ENCODE measurements around the gene XRN2. TPM values are rescaled to one million over a fixed set of nuclear protein-coding genes. Genes with fewer than 3 reads are reported as not detected.

The XRN2 gene
- polyA plus RNA-seq, 3 donors: 53.1 to 111 (median 101) TPM

- no peaks in the 10 kb centered on the region for H4K20me1 ChIP-seq (ENCODE audit: insufficient read depth, low read length)
- H3K36me3 ChIP-seq (replicated peaks in 1 of 2; ENCODE audit: control insufficient read depth in 1 of 2, insufficient read depth in 2 of 2, low read length in 2 of 2): no peaks in the 10 kb centered on the region
- intact Hi-C loops (cut with micrococcal nuclease): no loop called here
- no peaks in the 10 kb centered on the region for H3K79me2 ChIP-seq (ENCODE audit: insufficient read depth, low read length)
- no peak overlapping the region for H2AFZ ChIP-seq (ENCODE audit: insufficient read depth, low read depth, low read length, poor library complexity, severe bottlenecking)
- H3K4me3 ChIP-seq (replicated peaks in 1 of 3; ENCODE audit: low read depth in 2 of 3, low read length in 3 of 3): no peak overlapping the region
- Mint-ChIP-seq H3K27ac (no peak overlapping the region), H3K4me1 (no peaks in the 10 kb centered on the region), H3K4me3 (no peak overlapping the region), H3K36me3 (no peaks in the 10 kb centered on the region), H3K27me3 (ENCODE audit: low read depth in 3 of 3) (peaks cover 3 to 8% (median 6%) of the 10 kb centered on the region in 3 donors), H3K9me3 (peaks cover 0 to 6% (median 3%) of the 10 kb centered on the region in 7 donors)
- no peaks in the 10 kb centered on the region for H3K4me1 ChIP-seq (ENCODE audit: control insufficient read depth in 1 of 2, insufficient read depth in 2 of 2, low read length in 2 of 2)
- WGBS (ENCODE audit: insufficient coverage): no CpG with 5 or more reads among the region's 3 CpGs
- TF ChIP-seq, protein P1, sequence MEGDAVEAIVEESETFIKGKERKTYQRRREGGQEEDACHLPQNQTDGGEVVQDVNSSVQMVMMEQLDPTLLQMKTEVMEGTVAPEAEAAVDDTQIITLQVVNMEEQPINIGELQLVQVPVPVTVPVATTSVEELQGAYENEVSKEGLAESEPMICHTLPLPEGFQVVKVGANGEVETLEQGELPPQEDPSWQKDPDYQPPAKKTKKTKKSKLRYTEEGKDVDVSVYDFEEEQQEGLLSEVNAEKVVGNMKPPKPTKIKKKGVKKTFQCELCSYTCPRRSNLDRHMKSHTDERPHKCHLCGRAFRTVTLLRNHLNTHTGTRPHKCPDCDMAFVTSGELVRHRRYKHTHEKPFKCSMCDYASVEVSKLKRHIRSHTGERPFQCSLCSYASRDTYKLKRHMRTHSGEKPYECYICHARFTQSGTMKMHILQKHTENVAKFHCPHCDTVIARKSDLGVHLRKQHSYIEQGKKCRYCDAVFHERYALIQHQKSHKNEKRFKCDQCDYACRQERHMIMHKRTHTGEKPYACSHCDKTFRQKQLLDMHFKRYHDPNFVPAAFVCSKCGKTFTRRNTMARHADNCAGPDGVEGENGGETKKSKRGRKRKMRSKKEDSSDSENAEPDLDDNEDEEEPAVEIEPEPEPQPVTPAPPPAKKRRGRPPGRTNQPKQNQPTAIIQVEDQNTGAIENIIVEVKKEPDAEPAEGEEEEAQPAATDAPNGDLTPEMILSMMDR (IDR thresholded peaks at IDR 0.05): no peak
- H3K27me3 ChIP-seq (ENCODE audit: control insufficient read depth in 2 of 2, insufficient read depth in 2 of 2, low read length in 2 of 2): no peaks in the 10 kb centered on the region
- H3K9ac ChIP-seq (ENCODE audit: insufficient read depth, low read length, poor library complexity, severe bottlenecking): no peak overlapping the region
- no peaks in the 10 kb centered on the region for H3K9me3 ChIP-seq (replicated peaks in 1 of 2; ENCODE audit: control insufficient read depth in 1 of 2, insufficient read depth in 1 of 2, low read length in 2 of 2)
- no peak overlapping the region for H3K4me2 ChIP-seq (replicated peaks; ENCODE audit: extremely low read depth, low read length, poor library complexity, severe bottlenecking)
- no peak for DNase-seq
- H3K27ac ChIP-seq (ENCODE audit: low read depth in 1 of 2, low read length in 2 of 2): no peak overlapping the region
Measured at GRCh38 chr20:21257192-21257591, 45.9 kb upstream of the XRN2 start.

DNA sequence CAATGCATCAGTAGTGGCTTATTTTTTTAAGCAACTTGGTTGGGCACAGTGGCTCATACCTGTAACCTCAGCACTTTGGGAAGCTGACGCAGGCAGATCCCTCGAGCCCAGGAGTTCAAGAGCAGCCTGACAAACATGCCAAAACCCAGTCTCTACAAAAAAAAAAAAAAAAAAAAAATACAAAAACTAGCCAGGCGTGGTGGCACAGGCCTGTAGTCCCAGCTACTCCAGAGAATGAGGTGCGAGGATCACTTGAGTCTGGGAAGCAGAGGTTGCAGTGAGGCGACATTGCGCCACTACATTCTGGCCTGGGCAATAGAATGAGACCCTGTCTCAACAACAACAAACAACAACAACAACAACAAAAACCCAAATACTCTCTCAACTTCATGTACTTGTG is 44.7 kb upstream of the XRN2 start:
- WGBS (ENCODE audit: insufficient coverage): 100% methylated on average over 1 of the region's 6 CpGs
- no peak for DNase-seq
- intact Hi-C loops (cut with micrococcal nuclease): no loop called here
- H3K9me3 Mint-ChIP-seq: peaks cover 0 to 6% (median 0%) of the 10 kb centered on the region in 7 donors
- Histone ChIP-seq H3K4me2 (replicated peaks; ENCODE audit: extremely low read depth, low read length, poor library complexity, severe bottlenecking) (no peak overlapping the region), H3K9me3 (replicated peaks in 1 of 2; ENCODE audit: control insufficient read depth in 1 of 2, insufficient read depth in 1 of 2, low read length in 2 of 2) (no peaks in the 10 kb centered on the region), H3K4me3 (replicated peaks in 1 of 3; ENCODE audit: low read depth in 2 of 3, low read length in 3 of 3) (no peak overlapping the region), H3K4me1 (ENCODE audit: control insufficient read depth in 1 of 2, insufficient read depth in 2 of 2, low read length in 2 of 2) (no peaks in the 10 kb centered on the region), H3K79me2 (ENCODE audit: insufficient read depth, low read length) (no peaks in the 10 kb centered on the region), H3K36me3 (replicated peaks in 1 of 2; ENCODE audit: control insufficient read depth in 1 of 2, insufficient read depth in 2 of 2, low read length in 2 of 2) (no peaks in the 10 kb centered on the region), H3K27ac (ENCODE audit: low read depth in 1 of 2, low read length in 2 of 2) (no peak overlapping the region), H2AFZ (ENCODE audit: insufficient read depth, low read depth, low read length, poor library complexity, severe bottlenecking) (no peak overlapping the region), H4K20me1 (ENCODE audit: insufficient read depth, low read length) (no peaks in the 10 kb centered on the region), H3K9ac (ENCODE audit: insufficient read depth, low read length, poor library complexity, severe bottlenecking) (no peak overlapping the region), H3K27me3 (ENCODE audit: control insufficient read depth in 2 of 2, insufficient read depth in 2 of 2, low read length in 2 of 2) (no peaks in the 10 kb centered on the region)
- H3K4me1 Mint-ChIP-seq: no peaks in the 10 kb centered on the region
- H3K36me3 Mint-ChIP-seq: no peaks in the 10 kb centered on the region
- TF ChIP-seq, protein P1 (IDR thresholded peaks at IDR 0.05): no peak
- H3K27me3 Mint-ChIP-seq (ENCODE audit: low read depth in 3 of 3): peaks cover 3 to 8% (median 6%) of the 10 kb centered on the region in 3 donors
- no peak overlapping the region for H3K27ac Mint-ChIP-seq
- no peak overlapping the region for H3K4me3 Mint-ChIP-seq

Data from CD14-positive monocyte (primary cell).